ENCODE measurements around the gene CFAP46. TPM values are rescaled to one million over a fixed set of nuclear protein-coding genes. Genes with fewer than 3 reads are reported as not detected.
"Not testable (repeated sequence)": the region's sequence is repeated elsewhere in the genome, so short reads cannot be mapped to it uniquely, and the experiment has no call there.

Gene CFAP46
- total RNA-seq, 3 donors from 2014 or later (not counting 1 experiment from before 2014, with no cell fraction given): 0.35 TPM; not detected in 2

- no peaks in the 10 kb centered on the region for H3K27me3 Mint-ChIP-seq (ENCODE audit: low read depth in 2 of 2)
- no peaks in the 10 kb centered on the region for H3K36me3 Mint-ChIP-seq
- H3K9me3 Mint-ChIP-seq: no peaks in the 10 kb centered on the region
- Histone ChIP-seq H3K36me3 (ENCODE audit: control insufficient read depth, insufficient read depth, low read length) (no peaks in the 10 kb centered on the region), H3K27me3 (ENCODE audit: control insufficient read depth, insufficient read depth, low read length) (no peaks in the 10 kb centered on the region), H3K4me3 (ENCODE audit: low read length) (no peak overlapping the region), H3K9me3 (ENCODE audit: control insufficient read depth, insufficient read depth, low read length) (no peaks in the 10 kb centered on the region), H3K4me1 (ENCODE audit: control insufficient read depth, insufficient read depth, low read length) (peaks cover 4% of the 10 kb centered on the region), H3K27ac (ENCODE audit: low read length) (no peak overlapping the region)
- no peaks in the 10 kb centered on the region for H3K4me1 Mint-ChIP-seq
- TF ChIP-seq, protein P1, sequence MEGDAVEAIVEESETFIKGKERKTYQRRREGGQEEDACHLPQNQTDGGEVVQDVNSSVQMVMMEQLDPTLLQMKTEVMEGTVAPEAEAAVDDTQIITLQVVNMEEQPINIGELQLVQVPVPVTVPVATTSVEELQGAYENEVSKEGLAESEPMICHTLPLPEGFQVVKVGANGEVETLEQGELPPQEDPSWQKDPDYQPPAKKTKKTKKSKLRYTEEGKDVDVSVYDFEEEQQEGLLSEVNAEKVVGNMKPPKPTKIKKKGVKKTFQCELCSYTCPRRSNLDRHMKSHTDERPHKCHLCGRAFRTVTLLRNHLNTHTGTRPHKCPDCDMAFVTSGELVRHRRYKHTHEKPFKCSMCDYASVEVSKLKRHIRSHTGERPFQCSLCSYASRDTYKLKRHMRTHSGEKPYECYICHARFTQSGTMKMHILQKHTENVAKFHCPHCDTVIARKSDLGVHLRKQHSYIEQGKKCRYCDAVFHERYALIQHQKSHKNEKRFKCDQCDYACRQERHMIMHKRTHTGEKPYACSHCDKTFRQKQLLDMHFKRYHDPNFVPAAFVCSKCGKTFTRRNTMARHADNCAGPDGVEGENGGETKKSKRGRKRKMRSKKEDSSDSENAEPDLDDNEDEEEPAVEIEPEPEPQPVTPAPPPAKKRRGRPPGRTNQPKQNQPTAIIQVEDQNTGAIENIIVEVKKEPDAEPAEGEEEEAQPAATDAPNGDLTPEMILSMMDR (IDR thresholded peaks at IDR 0.05): no peak
- no peak overlapping the region for H3K27ac Mint-ChIP-seq
- no peak for DNase-seq
- 92% methylated on average over 24 of the region's 24 CpGs for WGBS (ENCODE audit: insufficient coverage)
- no peak for ATAC-seq
- no peak overlapping the region for H3K4me3 Mint-ChIP-seq
- intact Hi-C loops (cut with micrococcal nuclease): no loop called here
Observed at GRCh38 chr10:132925071-132925561, 17.3 kb downstream of the CFAP46 start.

DNA sequence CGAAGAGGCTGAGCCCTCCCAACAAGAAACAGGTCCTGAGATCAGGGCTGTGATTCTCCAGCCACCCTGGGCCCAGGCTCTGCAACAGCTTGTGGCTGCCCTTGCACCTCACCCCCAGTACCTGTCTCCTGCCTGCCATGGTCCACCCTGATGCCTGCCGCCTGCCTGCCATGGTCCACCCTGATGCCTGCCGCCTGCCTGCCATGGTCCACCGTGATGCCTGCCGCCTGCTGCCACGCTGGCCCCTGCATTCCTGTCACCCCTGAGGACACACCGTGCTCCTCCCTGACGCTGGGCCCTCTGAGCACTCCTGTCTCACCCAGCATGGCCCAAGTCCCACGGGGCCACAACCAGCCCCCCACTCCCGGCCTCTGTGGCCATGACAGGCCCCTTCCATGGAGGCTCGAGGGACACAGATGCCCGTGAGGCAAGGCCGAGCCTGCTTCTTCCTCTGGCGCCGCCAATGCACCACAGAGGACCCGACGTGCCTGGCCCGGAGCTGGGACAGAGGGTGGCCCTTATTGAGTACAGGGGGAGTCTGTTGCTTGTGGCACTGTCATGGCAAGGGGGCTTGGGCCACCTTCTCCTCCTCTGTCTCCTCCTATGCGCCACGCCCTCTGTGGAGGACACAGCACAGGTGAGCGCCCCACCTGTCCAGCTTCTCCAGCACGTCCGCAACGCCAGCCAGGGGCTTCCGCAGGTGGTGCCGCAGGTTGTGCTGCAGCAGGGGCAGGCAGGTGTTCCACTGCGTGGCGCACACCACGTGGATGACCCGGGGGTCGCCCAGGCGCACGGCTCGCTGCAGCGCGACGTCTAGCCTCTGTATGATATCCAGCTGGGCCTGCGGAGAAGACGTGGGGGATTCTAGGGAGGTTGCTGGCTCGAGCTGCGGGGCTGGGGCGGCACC, 18.1 kb downstream of the CFAP46 start:
- H3K9me3 ChIP-seq (ENCODE audit: control insufficient read depth, insufficient read depth, low read length): no peaks in the 10 kb centered on the region
- no peaks in the 10 kb centered on the region for H3K36me3 ChIP-seq (ENCODE audit: control insufficient read depth, insufficient read depth, low read length)
- ATAC-seq (no peak), DNase-seq (no peak)
- H3K4me3 Mint-ChIP-seq: no peak overlapping the region
- no peaks in the 10 kb centered on the region for H3K27me3 Mint-ChIP-seq (ENCODE audit: low read depth in 2 of 2)
- 89% methylated on average over 42 of the region's 42 CpGs for WGBS (ENCODE audit: insufficient coverage)
- intact Hi-C loops (cut with micrococcal nuclease): no loop called here
- H3K4me3 ChIP-seq (ENCODE audit: low read length): no peak overlapping the region
- no peak overlapping the region for H3K27ac ChIP-seq (ENCODE audit: low read length)
- H3K9me3 Mint-ChIP-seq: no peaks in the 10 kb centered on the region
- H3K4me1 ChIP-seq (ENCODE audit: control insufficient read depth, insufficient read depth, low read length): no peaks in the 10 kb centered on the region
- no peaks in the 10 kb centered on the region for H3K36me3 Mint-ChIP-seq
- no peaks in the 10 kb centered on the region for H3K4me1 Mint-ChIP-seq
- TF ChIP-seq, protein P1 (IDR thresholded peaks at IDR 0.05): no peak
- H3K27me3 ChIP-seq (ENCODE audit: control insufficient read depth, insufficient read depth, low read length): no peaks in the 10 kb centered on the region
- no peak overlapping the region for H3K27ac Mint-ChIP-seq

DNA sequence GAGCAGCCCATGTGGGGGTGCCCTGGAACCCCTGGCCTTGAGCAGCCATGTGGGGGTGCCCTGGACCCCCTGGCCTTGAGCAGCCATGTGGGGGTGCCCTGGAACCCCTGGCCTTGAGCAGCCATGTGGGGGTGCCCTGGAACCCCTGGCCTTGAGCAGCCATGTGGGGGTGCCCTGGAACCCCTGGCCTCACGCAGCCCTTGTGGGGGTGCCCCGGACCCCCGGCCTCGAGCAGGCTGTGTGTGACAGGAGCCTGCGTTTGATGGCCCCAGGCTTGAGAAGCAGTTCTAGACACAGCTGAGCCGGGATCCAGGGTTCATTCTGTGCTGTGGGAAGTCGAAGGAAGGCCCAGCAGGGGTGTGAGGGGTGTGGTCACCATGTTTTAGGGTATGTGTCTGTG, 19.0 kb downstream of the CFAP46 start:
- H3K36me3 ChIP-seq (ENCODE audit: control insufficient read depth, insufficient read depth, low read length); H3K27ac ChIP-seq (ENCODE audit: low read length); H3K27ac Mint-ChIP-seq; H3K9me3 ChIP-seq (ENCODE audit: control insufficient read depth, insufficient read depth, low read length); H3K27me3 ChIP-seq (ENCODE audit: control insufficient read depth, insufficient read depth, low read length); DNase-seq; H3K4me3 ChIP-seq (ENCODE audit: low read length); H3K27me3 Mint-ChIP-seq (ENCODE audit: low read depth in 2 of 2); H3K4me3 Mint-ChIP-seq; ATAC-seq; H3K9me3 Mint-ChIP-seq; H3K4me1 Mint-ChIP-seq; H3K36me3 Mint-ChIP-seq; intact Hi-C loops (cut with micrococcal nuclease); H3K4me1 ChIP-seq (ENCODE audit: control insufficient read depth, insufficient read depth, low read length): not testable (repeated sequence)
- WGBS (ENCODE audit: insufficient coverage): 91% methylated on average over 7 of the region's 7 CpGs

DNA sequence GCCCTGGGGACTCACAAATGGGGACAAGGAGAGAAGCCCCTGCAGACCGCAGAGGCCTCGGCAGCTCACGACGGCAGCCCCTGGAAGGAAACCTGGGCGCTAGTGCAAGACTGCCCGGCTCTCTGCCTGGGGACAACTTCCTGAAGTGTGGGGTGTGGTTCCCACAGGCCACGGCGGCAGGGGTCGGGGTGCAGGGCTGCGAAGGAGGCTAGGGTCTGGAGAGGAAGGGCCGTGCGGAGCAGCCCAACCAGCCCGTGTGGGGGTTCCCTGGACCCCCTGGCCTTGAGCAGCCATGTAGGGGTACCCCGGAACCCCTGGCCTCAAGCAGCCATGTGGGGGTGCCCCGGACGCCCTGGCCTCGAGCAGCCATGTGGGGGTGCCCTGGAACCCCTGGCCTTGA, 19.5 kb downstream of the CFAP46 start:
- DNase-seq (no peak), ATAC-seq (no peak)
- no peak overlapping the region for H3K4me3 ChIP-seq (ENCODE audit: low read length)
- no peaks in the 10 kb centered on the region for H3K9me3 ChIP-seq (ENCODE audit: control insufficient read depth, insufficient read depth, low read length)
- 45% methylated on average over 17 of the region's 17 CpGs for WGBS (ENCODE audit: insufficient coverage)
- intact Hi-C loops (cut with micrococcal nuclease): no loop called here
- H3K27me3 ChIP-seq (ENCODE audit: control insufficient read depth, insufficient read depth, low read length): no peaks in the 10 kb centered on the region
- Mint-ChIP-seq H3K36me3 (no peaks in the 10 kb centered on the region), H3K27ac (no peak overlapping the region), H3K4me3 (no peak overlapping the region), H3K9me3 (no peaks in the 10 kb centered on the region), H3K27me3 (ENCODE audit: low read depth in 2 of 2) (no peaks in the 10 kb centered on the region), H3K4me1 (no peaks in the 10 kb centered on the region)
- H3K4me1 ChIP-seq (ENCODE audit: control insufficient read depth, insufficient read depth, low read length): no peaks in the 10 kb centered on the region
- no peak overlapping the region for H3K27ac ChIP-seq (ENCODE audit: low read length)
- TF ChIP-seq, protein P1 (IDR thresholded peaks at IDR 0.05): no peak
- no peaks in the 10 kb centered on the region for H3K36me3 ChIP-seq (ENCODE audit: control insufficient read depth, insufficient read depth, low read length)

All from natural killer cell (primary cell).